WTC11 (cell line): ENCODE data around the gene EME2.

Source experiments
- FOXK1 ChIP-seq: sonication (generic); formaldehyde crosslinking; IDR thresholded peaks from 2 replicates; pipeline ENCODE4 v1.8.0; 2022; ENCODE audit warnings: mild to moderate bottlenecking, moderate library complexity, missing genetic modification reagents
- IRF2 ChIP-seq: sonication (generic); formaldehyde crosslinking; IDR thresholded peaks from 2 replicates; pipeline ENCODE4 v1.8.0; 2022; ENCODE audit warnings: low read depth, missing genetic modification reagents, borderline replicate concordance
- TF ChIP-seq, protein P1 (sequence below): sonication (generic); formaldehyde crosslinking; IDR thresholded peaks from 2 replicates; pipeline ENCODE4 v1.8.0; 2022; ENCODE audit warnings: mild to moderate bottlenecking, missing genetic modification reagents
- TF ChIP-seq, protein P2 (sequence below): sonication (generic); formaldehyde crosslinking; conservative IDR thresholded peaks from 2 replicates; pipeline ENCODE4 v1.8.1; 2022; ENCODE audit warnings: mild to moderate bottlenecking, missing genetic modification reagents
- TF ChIP-seq, protein P3 (sequence below): sonication (generic); formaldehyde crosslinking; IDR thresholded peaks from 2 replicates; pipeline ENCODE4 v1.8.0; 2022; ENCODE audit warnings: mild to moderate bottlenecking, missing genetic modification reagents
- TF ChIP-seq, protein P4 (sequence below): fragments of 200-600 bp; IDR thresholded peaks from 2 replicates; pipeline ENCODE4 v1.8.0; 2022; ENCODE audit warnings: antibody characterized with exemption

DNA sequence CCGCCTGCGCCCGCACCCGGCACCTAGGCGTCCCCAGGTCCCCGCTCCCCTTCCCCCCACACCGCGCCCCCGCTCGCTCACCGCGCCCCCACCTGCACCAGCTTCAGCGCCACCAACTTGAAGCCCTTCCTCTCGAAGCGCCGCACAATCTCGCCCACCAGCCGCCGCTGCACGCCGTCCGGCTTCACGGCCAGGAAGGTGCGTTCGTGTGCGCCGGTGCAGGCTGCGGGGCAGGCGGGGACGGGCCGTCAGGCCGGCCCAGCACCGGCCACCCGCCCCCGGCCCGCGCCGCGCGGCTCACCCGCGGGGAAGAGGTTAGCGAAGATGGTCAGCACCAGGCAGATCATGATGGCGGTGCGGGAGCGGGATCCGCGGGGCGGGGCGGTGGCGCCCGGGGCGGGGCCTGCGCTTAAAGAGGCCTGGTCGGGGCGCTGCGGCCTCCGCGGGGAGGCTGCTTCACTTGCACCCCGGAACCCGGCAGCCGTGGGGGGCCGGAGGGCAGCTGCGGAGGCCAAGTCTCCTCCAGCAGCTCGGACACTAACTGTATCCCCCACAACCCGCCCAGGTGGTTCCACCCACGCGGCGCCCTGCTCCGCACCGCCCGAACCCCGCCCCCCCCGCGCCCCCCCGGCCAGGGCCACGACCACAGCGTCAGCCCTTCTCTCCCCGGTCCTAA, 1.3 kb upstream of the EME2 start, which contains the start of gene NME3:
- TF ChIP-seq FOXK1 (CRISPR knock-in tag): no peak
- TF ChIP-seq, protein P1, sequence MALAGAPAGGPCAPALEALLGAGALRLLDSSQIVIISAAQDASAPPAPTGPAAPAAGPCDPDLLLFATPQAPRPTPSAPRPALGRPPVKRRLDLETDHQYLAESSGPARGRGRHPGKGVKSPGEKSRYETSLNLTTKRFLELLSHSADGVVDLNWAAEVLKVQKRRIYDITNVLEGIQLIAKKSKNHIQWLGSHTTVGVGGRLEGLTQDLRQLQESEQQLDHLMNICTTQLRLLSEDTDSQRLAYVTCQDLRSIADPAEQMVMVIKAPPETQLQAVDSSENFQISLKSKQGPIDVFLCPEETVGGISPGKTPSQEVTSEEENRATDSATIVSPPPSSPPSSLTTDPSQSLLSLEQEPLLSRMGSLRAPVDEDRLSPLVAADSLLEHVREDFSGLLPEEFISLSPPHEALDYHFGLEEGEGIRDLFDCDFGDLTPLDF (CRISPR knock-in tag): no peak
- TF ChIP-seq, protein P2, sequence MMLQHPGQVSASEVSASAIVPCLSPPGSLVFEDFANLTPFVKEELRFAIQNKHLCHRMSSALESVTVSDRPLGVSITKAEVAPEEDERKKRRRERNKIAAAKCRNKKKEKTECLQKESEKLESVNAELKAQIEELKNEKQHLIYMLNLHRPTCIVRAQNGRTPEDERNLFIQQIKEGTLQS (CRISPR knock-in tag): no peak
- TF ChIP-seq, protein P3, sequence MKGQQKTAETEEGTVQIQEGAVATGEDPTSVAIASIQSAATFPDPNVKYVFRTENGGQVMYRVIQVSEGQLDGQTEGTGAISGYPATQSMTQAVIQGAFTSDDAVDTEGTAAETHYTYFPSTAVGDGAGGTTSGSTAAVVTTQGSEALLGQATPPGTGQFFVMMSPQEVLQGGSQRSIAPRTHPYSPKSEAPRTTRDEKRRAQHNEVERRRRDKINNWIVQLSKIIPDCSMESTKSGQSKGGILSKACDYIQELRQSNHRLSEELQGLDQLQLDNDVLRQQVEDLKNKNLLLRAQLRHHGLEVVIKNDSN: no peak
- TF ChIP-seq, protein P4, sequence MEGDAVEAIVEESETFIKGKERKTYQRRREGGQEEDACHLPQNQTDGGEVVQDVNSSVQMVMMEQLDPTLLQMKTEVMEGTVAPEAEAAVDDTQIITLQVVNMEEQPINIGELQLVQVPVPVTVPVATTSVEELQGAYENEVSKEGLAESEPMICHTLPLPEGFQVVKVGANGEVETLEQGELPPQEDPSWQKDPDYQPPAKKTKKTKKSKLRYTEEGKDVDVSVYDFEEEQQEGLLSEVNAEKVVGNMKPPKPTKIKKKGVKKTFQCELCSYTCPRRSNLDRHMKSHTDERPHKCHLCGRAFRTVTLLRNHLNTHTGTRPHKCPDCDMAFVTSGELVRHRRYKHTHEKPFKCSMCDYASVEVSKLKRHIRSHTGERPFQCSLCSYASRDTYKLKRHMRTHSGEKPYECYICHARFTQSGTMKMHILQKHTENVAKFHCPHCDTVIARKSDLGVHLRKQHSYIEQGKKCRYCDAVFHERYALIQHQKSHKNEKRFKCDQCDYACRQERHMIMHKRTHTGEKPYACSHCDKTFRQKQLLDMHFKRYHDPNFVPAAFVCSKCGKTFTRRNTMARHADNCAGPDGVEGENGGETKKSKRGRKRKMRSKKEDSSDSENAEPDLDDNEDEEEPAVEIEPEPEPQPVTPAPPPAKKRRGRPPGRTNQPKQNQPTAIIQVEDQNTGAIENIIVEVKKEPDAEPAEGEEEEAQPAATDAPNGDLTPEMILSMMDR: no peak
- peak; percentile 60; the same call in 1 of the 2 replicates for TF ChIP-seq IRF2 (CRISPR knock-in tag)
